GM21737 (cell line): Measurements from ENCODE around the gene OXSR1.
A peak's percentile ranks its signal among the peaks of the same experiment; 100 is the strongest.
"Not testable (repeated sequence)": the region's sequence is repeated elsewhere in the genome, so short reads cannot be mapped to it uniquely, and the experiment has no call there.

ENCODE experiments used
- ATAC-seq: cut with Tn5 transposase; IDR thresholded peaks from one replicate; pipeline ENCODE4 v1.9.1; 2021; ENCODE audit warnings: mild to moderate bottlenecking, moderate library complexity; ENCODE audit not compliant: unreplicated experiment

The OXSR1 gene

GRCh38 chr3:38163841-38164642, 1.3 kb upstream of the OXSR1 start:
- no peak for ATAC-seq

GRCh38 chr3:38164643-38164951, 740 bp upstream of the OXSR1 start:
- ATAC-seq = no peak

- ATAC-seq = no peak
These were observed 518 bp downstream of the OXSR1 start for GRCh38 chr3:38165722-38166387.

GRCh38 chr3:38167591-38167990, 2.3 kb downstream of the OXSR1 start:
- no peak for ATAC-seq

- ATAC-seq = no peak
These were observed 3.1 kb downstream of the OXSR1 start for GRCh38 chr3:38168151-38169026.

GRCh38 chr3:38169027-38169317, 3.6 kb downstream of the OXSR1 start:
- no peak for ATAC-seq

- ATAC-seq = no peak
These were observed 5.4 kb downstream of the OXSR1 start for GRCh38 chr3:38170722-38171121.

- ATAC-seq = no peak
These were observed 6.3 kb downstream of the OXSR1 start for GRCh38 chr3:38171622-38172021.

- no peak for ATAC-seq
These were observed 8.6 kb downstream of the OXSR1 start for GRCh38 chr3:38173834-38174418.

GRCh38 chr3:38177181-38177580, 11.8 kb downstream of the OXSR1 start:
- ATAC-seq = no peak

GRCh38 chr3:38186781-38187180, 21.4 kb downstream of the OXSR1 start:
- ATAC-seq = no peak

- no peak for ATAC-seq
These were observed 25.1 kb downstream of the OXSR1 start for GRCh38 chr3:38190481-38190881.

GRCh38 chr3:38202931-38203330, 37.6 kb downstream of the OXSR1 start:
- not testable (repeated sequence) for ATAC-seq

- no peak for ATAC-seq
These were observed 38.4 kb downstream of the OXSR1 start for GRCh38 chr3:38203690-38204089.

- ATAC-seq = no peak
These were observed 39.5 kb downstream of the OXSR1 start for GRCh38 chr3:38204599-38205471.

- ATAC-seq = no peak
These were observed 40.1 kb downstream of the OXSR1 start for GRCh38 chr3:38205472-38205805.

GRCh38 chr3:38207254-38208003, 42.1 kb downstream of the OXSR1 start:
- ATAC-seq = no peak

GRCh38 chr3:38210141-38210757, 44.9 kb downstream of the OXSR1 start:
- peak; percentile 82 for ATAC-seq

GRCh38 chr3:38212141-38212540, 46.8 kb downstream of the OXSR1 start:
- no peak for ATAC-seq

- no peak for ATAC-seq
These were observed 49.2 kb downstream of the OXSR1 start for GRCh38 chr3:38214560-38214959.
